SK-N-SH (cell line): ENCODE measurements around the gene PLBD2. TPM values are rescaled to one million over a fixed set of nuclear protein-coding genes. Genes with fewer than 3 reads are reported as not detected.

Experiments
- CTCF ChIA-PET: fragments of 300-600, 350-600 bp; formaldehyde crosslinking; extraction: SDS; loops from one replicate; lab custom pipeline; 2021; lab: Yijun Ruan, JAX
- POLR2A ChIA-PET: fragments of 350-600 bp; sonication (Branson Sonifier 250); formaldehyde crosslinking; extraction: SDS; loops from one replicate; lab custom pipeline; 2020; ENCODE audit warnings: antibody characterized with exemption, inconsistent platforms; lab: Yijun Ruan, JAX
- DNase-seq: peaks from one replicate; pipeline ENCODE4 v3.0.0; 2012
- H2AFZ ChIP-seq: fragments of 200-600 bp; sonication (generic); 2 replicates; pipeline ENCODE4 v1.8.1; 2016; ENCODE audit warnings: antibody characterized with exemption, mild to moderate bottlenecking, low read depth
- H3F3A ChIP-seq: fragments of 200-600 bp; sonication (generic); replicated peaks from 2 replicates; pipeline ENCODE3; 2016; ENCODE audit warnings: antibody characterized with exemption, mild to moderate bottlenecking; ENCODE audit not compliant: insufficient read depth
- H3K27ac ChIP-seq, 2 experiments: fragments of 200-500 bp in 1 of 2; fragments of 200-600 bp in 1 of 2; sonication (Bioruptor generic) in 1 of 2; sonication (generic), shearing (Covaris generic) in 1 of 2; 2 replicates each; pipeline versions ENCODE4 v1.5.1 to v1.6.1; 2014 to 2016; ENCODE audit warnings: low read depth in 2 of 2, inconsistent platforms in 1 of 2, low read length in 1 of 2, mild to moderate bottlenecking in 1 of 2, mixed read lengths in 1 of 2
- H3K27me3 ChIP-seq: fragments of 200-600 bp; sonication (generic), shearing (Covaris generic); 2 replicates; pipeline ENCODE4 v1.6.1; 2016; ENCODE audit warnings: mixed run types; ENCODE audit not compliant: insufficient read depth
- H3K36me3 ChIP-seq, 2 experiments: fragments of 200-500 bp in 1 of 2; fragments of 200-600 bp in 1 of 2; sonication (Bioruptor generic) in 1 of 2; sonication (generic) in 1 of 2; replicated peaks in 1 of 2; 2 replicates each; pipeline versions ENCODE3 to v1.5.1; 2014 to 2016; ENCODE audit warnings: low read length in 1 of 2, mild to moderate bottlenecking in 1 of 2; ENCODE audit not compliant: insufficient read depth in 2 of 2, control insufficient read depth in 1 of 2
- H3K4me1 ChIP-seq, 2 experiments: fragments of 200-500 bp in 1 of 2; fragments of 200-600 bp in 1 of 2; sonication (Bioruptor generic) in 1 of 2; sonication (generic), shearing (Covaris generic) in 1 of 2; 2 replicates each; pipeline versions ENCODE4 v1.5.1 to v1.6.1; 2014 to 2016; ENCODE audit warnings: low read depth in 1 of 2, low read length in 1 of 2, mixed run types in 1 of 2; ENCODE audit not compliant: insufficient read depth in 2 of 2, control insufficient read depth in 1 of 2
- H3K4me2 ChIP-seq: fragments of 200-600 bp; sonication (generic), shearing (Covaris generic); 2 replicates; pipeline ENCODE4 v1.6.1; 2017; ENCODE audit warnings: mixed run types
- H3K4me3 ChIP-seq, 2 experiments: fragments of 200-500 bp in 1 of 2; fragments of 200-600 bp in 1 of 2; sonication (Bioruptor generic) in 1 of 2; sonication (generic), shearing (Covaris generic) in 1 of 2; 2 replicates each; pipeline versions ENCODE4 v1.5.1 to v1.8.1; 2014 to 2016; ENCODE audit warnings: low read depth in 2 of 2, inconsistent platforms in 1 of 2, low read length in 1 of 2, mild to moderate bottlenecking in 1 of 2, mixed read lengths in 1 of 2, moderate library complexity in 1 of 2
- H3K79me2 ChIP-seq: fragments of 200-600 bp; sonication (generic); 2 replicates; pipeline ENCODE4 v1.8.1; 2017; ENCODE audit warnings: mild to moderate bottlenecking; ENCODE audit not compliant: insufficient read depth
- H3K9ac ChIP-seq: fragments of 200-600 bp; sonication (generic); 2 replicates; pipeline ENCODE4 v1.6.1; 2017; ENCODE audit warnings: mixed run types
- H3K9me2 ChIP-seq: fragments of 200-600 bp; sonication (generic); 2 replicates; pipeline ENCODE4 v1.6.1; 2017; ENCODE audit warnings: mixed run types
- H3K9me3 ChIP-seq: fragments of 200-600 bp; sonication (generic); 2 replicates; pipeline ENCODE4 v1.6.1; 2017; ENCODE audit warnings: mixed run types, mild to moderate bottlenecking, moderate library complexity
- H4K20me1 ChIP-seq: fragments of 200-600 bp; sonication (generic); 2 replicates; pipeline ENCODE4 v1.6.1; 2017; ENCODE audit warnings: mild to moderate bottlenecking, mixed run types; ENCODE audit not compliant: insufficient read depth
- CHD2 ChIP-seq: fragments of 150-350 bp; IDR thresholded peaks from 2 replicates; pipeline ENCODE4 v1.6.1; 2018; ENCODE audit warnings: low read length; ENCODE audit not compliant: partially characterized antibody
- FOXJ3 ChIP-seq: sonication (generic); formaldehyde crosslinking; IDR thresholded peaks from 2 replicates; pipeline ENCODE4 v1.5.1; 2020; ENCODE audit warnings: mild to moderate bottlenecking, missing genetic modification reagents
- FOXM1 ChIP-seq: IDR thresholded peaks from 2 replicates; pipeline ENCODE4 v1.4.0; 2012; ENCODE audit warnings: low read depth, mild to moderate bottlenecking
- JUND ChIP-seq: IDR thresholded peaks from 2 replicates; pipeline ENCODE4 v1.4.0; 2012
- MXI1 ChIP-seq: IDR thresholded peaks from 2 replicates; pipeline ENCODE4 v1.6.1; 2012; ENCODE audit warnings: mild to moderate bottlenecking, low read depth, low read length, improper control_type of control experiment
- NFIC ChIP-seq: IDR thresholded peaks from 2 replicates; pipeline ENCODE4 v1.4.0; 2012; ENCODE audit warnings: borderline replicate concordance
- NRF1 ChIP-seq: IDR thresholded peaks from 2 replicates; pipeline ENCODE4 v1.6.1; 2012; ENCODE audit warnings: low read depth, mild to moderate bottlenecking, low read length
- POLR2AphosphoS5 ChIP-seq: IDR thresholded peaks from 2 replicates; pipeline ENCODE4 v1.6.1; 2012; ENCODE audit warnings: low read depth, low read length
- RAD21 ChIP-seq: IDR thresholded peaks from 2 replicates; pipeline ENCODE4 v1.6.1; 2012; ENCODE audit warnings: mild to moderate bottlenecking, low read length
- RCOR1 ChIP-seq: fragments of 150-350 bp; IDR thresholded peaks from 2 replicates; pipeline ENCODE4 v1.6.1; 2017; ENCODE audit warnings: antibody characterized with exemption, low read length
- RXRA ChIP-seq: IDR thresholded peaks from 2 replicates; pipeline ENCODE4 v1.4.0; 2012; ENCODE audit warnings: low read depth, mild to moderate bottlenecking, borderline replicate concordance
- WGBS: methylation state at CpG from one replicate; pipeline ENCODE4 v1.1.6; 2017; ENCODE audit warnings: low lambda C conversion rate; 5-methylcytosine and 5-hydroxymethylcytosine counted together
- polyA plus RNA-seq, 3 experiments: library from polyadenylated mRNA; depleted of rRNA; stranded (reverse); fragments of >200 nt; gene quantifications; 2 replicates each; pipeline ENCODE4 v1.2.3, GENCODE V29; 2012
- TF ChIP-seq, protein P1 (sequence below): fragments of 200-600 bp; sonication (generic); IDR thresholded peaks from 2 replicates; pipeline ENCODE4 v1.6.1; 2017; ENCODE audit warnings: antibody characterized with exemption, mild to moderate bottlenecking, moderate library complexity
- TF ChIP-seq, protein P2 (sequence below): IDR thresholded peaks from 2 replicates; pipeline ENCODE4; 2012
- TF ChIP-seq, protein P3 (sequence below): fragments of 150-350 bp; IDR thresholded peaks from 2 replicates; pipeline ENCODE4 v1.6.1; 2016; ENCODE audit warnings: mild to moderate bottlenecking, low read depth, low read length

Gene PLBD2
- polyA plus RNA-seq, 1 of the 3 experiments (the other 2 are of a cell fraction): 15.2 TPM

DNA sequence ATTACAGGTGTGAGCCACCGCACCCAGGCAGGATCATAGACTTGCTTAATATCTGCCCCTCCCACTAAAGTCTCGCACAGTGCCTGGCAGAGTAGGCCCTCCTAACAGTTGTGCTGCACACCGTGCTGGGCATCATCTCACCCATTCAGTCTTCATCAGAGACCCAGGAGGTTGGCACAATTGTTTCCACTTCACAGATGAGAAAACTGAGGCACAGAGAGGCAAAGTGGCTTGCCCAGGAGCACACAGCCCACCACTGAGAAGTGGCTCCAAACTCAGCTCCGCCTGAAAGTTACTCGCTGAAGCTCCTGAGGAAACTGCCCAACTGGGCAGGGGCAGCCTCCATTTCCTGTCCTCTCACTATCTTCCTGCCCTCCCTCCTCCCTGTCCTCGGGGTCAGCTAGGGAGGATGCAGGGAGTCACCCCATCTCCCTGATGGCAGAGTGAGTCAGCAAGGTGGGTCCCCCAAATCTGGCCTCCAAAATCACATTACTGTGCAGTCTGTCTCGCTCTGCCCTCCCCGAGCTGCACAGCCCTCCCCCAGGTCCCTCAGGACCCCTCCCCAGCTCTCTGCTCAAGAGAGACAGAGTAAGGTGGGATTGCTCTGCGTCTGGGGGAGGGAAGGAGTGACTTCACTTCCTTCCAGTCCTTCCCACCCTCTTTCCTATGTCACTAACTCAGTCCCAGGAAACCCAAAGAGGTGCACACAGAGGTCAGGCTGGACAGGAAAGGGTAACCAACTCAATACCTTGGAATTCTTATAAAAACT is 29.2 kb upstream of the PLBD2 start (continued):
- TF ChIP-seq, protein P1, sequence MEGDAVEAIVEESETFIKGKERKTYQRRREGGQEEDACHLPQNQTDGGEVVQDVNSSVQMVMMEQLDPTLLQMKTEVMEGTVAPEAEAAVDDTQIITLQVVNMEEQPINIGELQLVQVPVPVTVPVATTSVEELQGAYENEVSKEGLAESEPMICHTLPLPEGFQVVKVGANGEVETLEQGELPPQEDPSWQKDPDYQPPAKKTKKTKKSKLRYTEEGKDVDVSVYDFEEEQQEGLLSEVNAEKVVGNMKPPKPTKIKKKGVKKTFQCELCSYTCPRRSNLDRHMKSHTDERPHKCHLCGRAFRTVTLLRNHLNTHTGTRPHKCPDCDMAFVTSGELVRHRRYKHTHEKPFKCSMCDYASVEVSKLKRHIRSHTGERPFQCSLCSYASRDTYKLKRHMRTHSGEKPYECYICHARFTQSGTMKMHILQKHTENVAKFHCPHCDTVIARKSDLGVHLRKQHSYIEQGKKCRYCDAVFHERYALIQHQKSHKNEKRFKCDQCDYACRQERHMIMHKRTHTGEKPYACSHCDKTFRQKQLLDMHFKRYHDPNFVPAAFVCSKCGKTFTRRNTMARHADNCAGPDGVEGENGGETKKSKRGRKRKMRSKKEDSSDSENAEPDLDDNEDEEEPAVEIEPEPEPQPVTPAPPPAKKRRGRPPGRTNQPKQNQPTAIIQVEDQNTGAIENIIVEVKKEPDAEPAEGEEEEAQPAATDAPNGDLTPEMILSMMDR: no peak

DNA sequence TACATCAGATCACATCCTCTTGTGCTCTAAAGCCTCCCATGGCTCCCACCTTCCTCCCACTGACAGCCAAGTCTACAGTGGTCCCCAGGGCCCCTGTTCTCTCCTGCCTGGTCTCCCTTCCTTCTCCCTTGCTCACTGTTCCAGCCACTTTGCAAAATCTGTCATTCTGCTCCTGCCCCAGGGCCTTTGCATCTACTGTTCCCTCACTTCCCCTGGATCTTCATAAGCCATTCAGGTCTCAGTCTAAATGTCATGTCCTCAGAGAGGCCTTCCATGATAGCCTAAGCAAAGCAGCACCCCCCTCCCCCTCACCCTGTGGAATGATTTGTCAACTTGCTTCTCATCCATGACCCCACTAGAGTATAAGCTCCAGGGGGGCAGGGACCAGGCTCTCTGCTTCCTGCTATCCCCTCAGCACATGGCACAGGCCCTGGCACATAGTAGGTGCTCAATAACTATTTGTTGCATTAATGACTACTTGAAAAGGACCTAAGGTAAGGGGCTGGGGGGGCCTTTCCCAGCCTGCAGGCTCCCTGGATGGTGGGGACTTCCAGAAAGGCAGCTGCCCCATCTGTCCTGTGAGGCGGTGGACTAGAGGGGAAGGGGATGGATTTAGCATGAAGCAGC is 28.5 kb upstream of the PLBD2 start:
- DNase-seq: no peak
- POLR2A ChIA-PET: no interaction called here
- CTCF ChIA-PET: interaction anchor here (1.0 kb wide), 1 partner anchor 95 kb away, joined by 3 read pairs; no protein-coding TSS in a partner anchor

More for the DNA sequence above, 28.5 kb upstream of the PLBD2 start:
- no peaks in the 10 kb centered on the region for H3F3A ChIP-seq
- no peak for TF ChIP-seq FOXJ3
- TF ChIP-seq RCOR1: no peak
- TF ChIP-seq JUND: no peak
- TF ChIP-seq POLR2AphosphoS5: no peak
- no peak for TF ChIP-seq RAD21
- TF ChIP-seq MXI1: no peak
- TF ChIP-seq, protein P2, sequence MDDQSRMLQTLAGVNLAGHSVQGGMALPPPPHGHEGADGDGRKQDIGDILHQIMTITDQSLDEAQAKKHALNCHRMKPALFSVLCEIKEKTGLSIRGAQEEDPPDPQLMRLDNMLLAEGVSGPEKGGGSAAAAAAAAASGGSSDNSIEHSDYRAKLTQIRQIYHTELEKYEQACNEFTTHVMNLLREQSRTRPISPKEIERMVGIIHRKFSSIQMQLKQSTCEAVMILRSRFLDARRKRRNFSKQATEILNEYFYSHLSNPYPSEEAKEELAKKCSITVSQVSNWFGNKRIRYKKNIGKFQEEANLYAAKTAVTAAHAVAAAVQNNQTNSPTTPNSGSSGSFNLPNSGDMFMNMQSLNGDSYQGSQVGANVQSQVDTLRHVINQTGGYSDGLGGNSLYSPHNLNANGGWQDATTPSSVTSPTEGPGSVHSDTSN: no peak
- TF ChIP-seq NRF1: no peak
- TF ChIP-seq CHD2: no peak
- no peak for TF ChIP-seq NFIC
- TF ChIP-seq RXRA: no peak
- TF ChIP-seq FOXM1: no peak
- TF ChIP-seq, protein P3, sequence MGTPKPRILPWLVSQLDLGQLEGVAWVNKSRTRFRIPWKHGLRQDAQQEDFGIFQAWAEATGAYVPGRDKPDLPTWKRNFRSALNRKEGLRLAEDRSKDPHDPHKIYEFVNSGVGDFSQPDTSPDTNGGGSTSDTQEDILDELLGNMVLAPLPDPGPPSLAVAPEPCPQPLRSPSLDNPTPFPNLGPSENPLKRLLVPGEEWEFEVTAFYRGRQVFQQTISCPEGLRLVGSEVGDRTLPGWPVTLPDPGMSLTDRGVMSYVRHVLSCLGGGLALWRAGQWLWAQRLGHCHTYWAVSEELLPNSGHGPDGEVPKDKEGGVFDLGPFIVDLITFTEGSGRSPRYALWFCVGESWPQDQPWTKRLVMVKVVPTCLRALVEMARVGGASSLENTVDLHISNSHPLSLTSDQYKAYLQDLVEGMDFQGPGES: no peak
- 100% methylated on average over 1 of the region's 1 CpG for WGBS
- H3K9me3 ChIP-seq: no peaks in the 10 kb centered on the region
- H2AFZ ChIP-seq: no peak overlapping the region
- no peak overlapping the region for H3K4me2 ChIP-seq
- peaks cover 0 to 13% of the 10 kb centered on the region in 2 experiments; a peak in 1 of 4 replicates for H3K4me1 ChIP-seq
- H3K9me2 ChIP-seq: no peaks in the 10 kb centered on the region
- H3K27me3 ChIP-seq: no peaks in the 10 kb centered on the region
- H4K20me1 ChIP-seq: no peaks in the 10 kb centered on the region
- no peaks in the 10 kb centered on the region for H3K79me2 ChIP-seq
- no peaks in the 10 kb centered on the region for H3K36me3 ChIP-seq
- no peak overlapping the region for H3K27ac ChIP-seq
- no peak overlapping the region for H3K9ac ChIP-seq
- H3K4me3 ChIP-seq: no peak overlapping the region
